Epithelial cell of proximal tubule (primary cell): ENCODE results near the gene TEX22. TPM values are rescaled to one million over a fixed set of nuclear protein-coding genes. Genes with fewer than 3 reads are reported as not detected.

Experiments used
- DNase-seq: peaks from one replicate; pipeline ENCODE4 v3.0.0-alpha.2; 2011; ENCODE audit warnings: low read depth
- H3K4me3 ChIP-seq: 2 replicates; pipeline ENCODE4 v1.5.1; 2011; ENCODE audit warnings: low read depth, mild to moderate bottlenecking, low read length
- total RNA-seq: library from RNA; depleted of rRNA; stranded (reverse); fragments of >200 nt; gene quantifications from 2 replicates; pipeline ENCODE4 v1.2.3, GENCODE V29; 2015
- TF ChIP-seq, protein P1 (sequence below): conservative IDR thresholded peaks from 2 replicates; pipeline ENCODE4 v1.5.1; 2012; ENCODE audit warnings: low read depth, mild to moderate bottlenecking, low read length

Gene TEX22
- total RNA-seq, 1 donor from 2014 or later, result 0.29 TPM

- TF ChIP-seq, protein P1, sequence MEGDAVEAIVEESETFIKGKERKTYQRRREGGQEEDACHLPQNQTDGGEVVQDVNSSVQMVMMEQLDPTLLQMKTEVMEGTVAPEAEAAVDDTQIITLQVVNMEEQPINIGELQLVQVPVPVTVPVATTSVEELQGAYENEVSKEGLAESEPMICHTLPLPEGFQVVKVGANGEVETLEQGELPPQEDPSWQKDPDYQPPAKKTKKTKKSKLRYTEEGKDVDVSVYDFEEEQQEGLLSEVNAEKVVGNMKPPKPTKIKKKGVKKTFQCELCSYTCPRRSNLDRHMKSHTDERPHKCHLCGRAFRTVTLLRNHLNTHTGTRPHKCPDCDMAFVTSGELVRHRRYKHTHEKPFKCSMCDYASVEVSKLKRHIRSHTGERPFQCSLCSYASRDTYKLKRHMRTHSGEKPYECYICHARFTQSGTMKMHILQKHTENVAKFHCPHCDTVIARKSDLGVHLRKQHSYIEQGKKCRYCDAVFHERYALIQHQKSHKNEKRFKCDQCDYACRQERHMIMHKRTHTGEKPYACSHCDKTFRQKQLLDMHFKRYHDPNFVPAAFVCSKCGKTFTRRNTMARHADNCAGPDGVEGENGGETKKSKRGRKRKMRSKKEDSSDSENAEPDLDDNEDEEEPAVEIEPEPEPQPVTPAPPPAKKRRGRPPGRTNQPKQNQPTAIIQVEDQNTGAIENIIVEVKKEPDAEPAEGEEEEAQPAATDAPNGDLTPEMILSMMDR, result no peak
- no peak for DNase-seq
- no peak overlapping the region for H3K4me3 ChIP-seq
Measured at GRCh38 chr14:105447651-105448640, 49.6 kb downstream of the TEX22 start.

DNA sequence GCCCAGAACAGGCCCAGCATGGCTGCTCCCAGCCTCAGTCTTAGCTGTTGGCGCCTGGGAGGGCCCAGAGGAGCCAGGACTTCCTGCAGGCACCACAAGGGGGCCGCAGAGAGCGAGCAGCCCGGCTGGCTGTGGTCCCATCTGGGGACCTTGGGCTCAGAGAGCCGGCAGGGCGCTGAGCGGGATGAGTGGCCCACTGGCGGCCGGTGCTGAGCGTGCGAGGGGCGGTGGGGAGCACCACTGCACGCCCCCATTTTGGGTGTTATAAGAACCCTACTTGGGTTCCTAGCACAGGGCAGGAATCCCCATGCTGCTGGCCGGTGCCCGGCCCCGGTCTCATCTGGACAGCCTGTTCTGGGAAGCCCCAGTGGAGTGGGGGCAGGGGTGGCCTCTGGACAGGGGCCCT lies 50.4 kb downstream of the TEX22 start:
- DNase-seq, result no peak
- TF ChIP-seq, protein P1, result peak; percentile 73

DNA sequence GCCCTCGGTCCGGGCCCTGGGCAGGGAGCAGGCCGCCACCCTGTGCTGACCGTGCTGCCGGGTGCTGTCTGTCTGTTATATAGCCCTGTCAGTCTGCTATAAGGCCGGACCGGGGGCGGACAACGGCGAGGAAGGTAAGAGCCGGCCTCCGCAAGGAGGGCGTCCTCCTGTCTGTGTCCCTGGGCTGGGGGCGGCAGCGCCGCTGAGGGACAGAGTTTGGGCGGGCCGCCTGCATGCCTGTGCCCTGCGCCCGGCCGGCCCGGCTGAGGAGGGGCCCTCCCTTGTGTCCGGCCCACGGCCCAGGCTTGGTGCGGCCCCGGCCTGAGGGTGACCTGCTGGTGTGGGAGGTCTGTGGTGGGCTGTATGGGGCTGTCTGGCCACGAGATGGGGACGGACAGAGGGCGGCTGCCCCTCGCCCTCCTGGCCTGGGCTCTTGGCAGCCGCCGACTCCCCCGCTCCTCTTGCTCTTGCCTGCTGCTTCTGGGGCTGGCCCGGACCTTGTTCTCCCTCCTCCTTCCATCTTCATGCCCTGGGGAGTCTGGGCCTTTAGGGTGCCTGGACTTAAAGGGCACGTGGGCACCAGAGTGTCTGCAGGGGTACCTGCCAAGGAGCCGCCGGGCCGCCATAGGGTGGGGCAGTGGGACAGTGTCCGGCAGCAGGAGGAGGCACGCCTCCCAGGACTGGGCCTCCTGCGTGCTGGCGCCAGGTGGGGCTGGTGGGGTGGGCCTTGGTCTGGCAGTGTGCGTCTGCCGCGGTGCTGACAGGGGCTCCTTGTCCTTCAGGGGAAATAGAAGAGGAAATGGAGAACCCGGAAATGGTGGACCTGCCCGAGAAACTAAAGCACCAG lies 51.2 kb downstream of the TEX22 start:
- DNase-seq, result no peak
- no peak overlapping the region for H3K4me3 ChIP-seq
- TF ChIP-seq, protein P1, result no peak

More for the DNA sequence above, 50.4 kb downstream of the TEX22 start:
- H3K4me3 ChIP-seq, result no peak overlapping the region

GRCh38 chr14:105450123-105450505 lies 51.8 kb downstream of the TEX22 start:
- TF ChIP-seq, protein P1, result no peak
- no peak overlapping the region for H3K4me3 ChIP-seq
- DNase-seq, result no peak

GRCh38 chr14:105450864-105451720 lies 52.8 kb downstream of the TEX22 start:
- no peak for DNase-seq
- TF ChIP-seq, protein P1, result no peak

GRCh38 chr14:105452963-105453362 lies 54.6 kb downstream of the TEX22 start:
- TF ChIP-seq, protein P1, result no peak
- no peak overlapping the region for H3K4me3 ChIP-seq
- DNase-seq, result no peak

More at GRCh38 chr14:105450864-105451720, 52.8 kb downstream of the TEX22 start:
- no peak overlapping the region for H3K4me3 ChIP-seq
